ENCODE data around the gene OBI1.
"Not testable (repeated sequence)": the region's sequence is repeated elsewhere in the genome, so short reads cannot be mapped to it uniquely, and the experiment has no call there.

Gene OBI1

DNA sequence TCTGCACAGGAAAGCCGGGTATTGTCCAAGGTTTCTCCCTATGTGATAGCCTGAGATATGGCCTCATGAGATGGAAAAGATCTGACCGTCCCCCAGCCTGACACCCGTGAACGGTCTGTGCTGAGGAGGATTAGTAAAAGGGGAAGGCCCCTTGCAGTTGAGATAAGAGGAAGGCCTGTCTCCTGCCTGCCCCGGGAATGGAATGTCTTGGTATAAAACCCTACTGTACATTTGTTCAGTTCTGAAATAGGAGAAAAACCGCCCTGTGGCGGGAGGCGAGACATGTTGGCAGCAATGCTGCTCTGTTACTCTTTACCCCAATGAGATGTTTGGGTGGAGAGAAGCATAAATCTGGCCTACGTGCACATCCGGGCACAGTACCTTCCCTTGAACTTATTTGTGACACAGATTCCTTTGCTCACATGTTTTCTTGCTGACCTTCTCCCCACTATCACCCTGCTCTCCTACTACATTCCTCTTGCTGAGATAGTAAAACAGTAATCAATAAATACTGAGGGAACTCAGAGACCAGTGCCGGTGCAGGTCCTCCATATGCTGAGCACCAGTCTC, 11.8 kb downstream of the OBI1 start:
- DNase-seq (ENCODE audit: low read depth in 2 of 2), result not testable (repeated sequence)

DNA sequence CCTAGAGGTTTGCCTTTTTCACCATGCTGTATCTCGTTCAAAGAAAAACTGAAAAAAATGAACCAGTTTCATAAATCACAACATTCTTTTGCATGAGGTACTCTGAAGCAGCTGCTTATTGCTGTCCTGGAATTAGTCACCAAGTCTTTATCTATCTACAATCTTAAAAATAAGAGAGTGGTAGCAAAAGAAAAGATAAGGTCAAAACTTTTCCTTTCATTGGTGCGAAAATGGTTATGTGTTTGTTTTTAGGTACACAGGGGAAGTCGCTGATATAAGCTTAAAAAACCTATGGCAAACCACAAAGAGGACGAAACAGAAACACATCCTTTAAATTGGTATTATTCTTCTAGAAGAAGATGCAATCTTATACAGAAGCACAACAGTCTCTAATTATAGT, 20.7 kb downstream of the OBI1 start:
- no peak for DNase-seq (ENCODE audit: low read depth in 2 of 2)

- no peak for DNase-seq (ENCODE audit: low read depth in 2 of 2)
These were observed 22.5 kb downstream of the OBI1 start for GRCh38 chr13:78636495-78636894.

- no peak for DNase-seq (ENCODE audit: low read depth in 2 of 2)
These were observed 26.0 kb downstream of the OBI1 start for GRCh38 chr13:78632996-78633395.

DNA sequence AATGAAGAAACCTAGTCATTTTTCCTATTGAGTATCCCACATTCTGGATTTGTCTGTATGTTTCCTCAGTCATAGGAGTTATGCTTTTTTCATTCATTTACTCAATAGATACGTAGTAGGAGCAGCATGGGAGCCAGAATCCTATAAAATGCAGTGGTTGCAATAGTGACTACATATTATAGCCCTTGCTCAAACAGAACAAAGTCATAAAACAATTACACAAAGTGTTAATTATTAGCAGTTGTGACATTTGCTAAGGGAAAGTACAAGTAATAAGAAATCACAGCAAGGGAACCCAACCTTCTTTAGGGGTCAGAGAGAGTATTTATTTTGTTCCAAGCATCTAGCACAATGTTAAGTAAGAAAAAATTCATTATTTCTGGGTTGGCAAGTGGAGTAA, 27.9 kb downstream of the OBI1 start:
- no peak for DNase-seq (ENCODE audit: low read depth in 2 of 2)

GRCh38 chr13:78630511-78630910, 28.4 kb downstream of the OBI1 start:
- no peak for DNase-seq (ENCODE audit: low read depth in 2 of 2)

DNA sequence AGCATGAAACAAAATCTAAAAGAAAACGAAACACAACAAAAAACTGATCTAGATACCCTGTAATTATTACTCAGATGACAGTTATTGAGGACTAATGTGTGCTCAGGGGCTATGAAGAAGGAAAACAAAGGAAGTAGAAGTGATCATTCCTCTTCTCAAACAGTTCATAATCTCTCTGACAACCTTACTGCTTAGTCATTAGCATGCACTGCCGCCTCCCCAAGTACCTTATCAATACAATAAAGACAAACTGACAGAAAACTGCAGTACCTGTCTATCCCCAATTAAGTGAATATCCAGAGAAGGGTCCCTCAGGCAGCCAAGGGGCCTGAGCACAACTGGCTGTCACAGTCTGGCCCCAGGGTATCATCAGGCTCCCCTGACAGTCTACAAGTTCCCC, 33.6 kb downstream of the OBI1 start:
- no peak for DNase-seq (ENCODE audit: low read depth in 2 of 2)

- DNase-seq (ENCODE audit: low read depth in 2 of 2), result no peak
These were observed 35.8 kb downstream of the OBI1 start for GRCh38 chr13:78623132-78623531.

DNA sequence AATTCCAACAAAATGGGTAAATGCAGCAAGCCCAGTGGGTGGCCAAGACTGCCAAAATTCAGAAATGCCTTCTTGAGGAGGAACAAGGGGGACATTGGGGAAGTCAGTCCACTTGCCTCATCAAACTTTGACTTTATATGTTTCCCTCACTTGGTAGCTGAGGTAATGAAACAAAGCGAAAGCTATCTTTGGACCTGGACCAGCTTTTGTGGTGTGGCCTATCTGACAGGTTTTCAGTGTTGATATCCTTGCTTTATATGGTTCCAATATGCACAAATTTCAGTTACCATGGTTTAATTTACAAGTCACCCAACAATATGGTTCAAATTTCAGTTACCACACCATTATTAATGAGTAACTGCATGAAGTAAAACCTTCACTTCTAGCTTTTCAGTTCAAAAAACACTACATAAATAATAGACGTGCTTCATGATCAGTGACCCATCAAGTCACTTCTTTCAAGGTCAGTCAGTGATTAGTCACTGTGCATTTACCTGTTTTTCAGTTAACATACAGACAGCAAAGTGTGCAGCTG, 38.0 kb downstream of the OBI1 start:
- DNase-seq (ENCODE audit: low read depth in 2 of 2), result no peak

- no peak for DNase-seq (ENCODE audit: low read depth in 2 of 2)
These were observed 40.5 kb downstream of the OBI1 start for GRCh38 chr13:78618411-78618810.

GRCh38 chr13:78611040-78611439, 47.9 kb downstream of the OBI1 start:
- DNase-seq (ENCODE audit: low read depth in 2 of 2), result no peak

GRCh38 chr13:78610381-78610883, 48.5 kb downstream of the OBI1 start:
- DNase-seq (ENCODE audit: low read depth in 2 of 2), result no peak

- DNase-seq (ENCODE audit: low read depth in 2 of 2), result no peak
These were observed 49.3 kb downstream of the OBI1 start for GRCh38 chr13:78609464-78610205.

DNA sequence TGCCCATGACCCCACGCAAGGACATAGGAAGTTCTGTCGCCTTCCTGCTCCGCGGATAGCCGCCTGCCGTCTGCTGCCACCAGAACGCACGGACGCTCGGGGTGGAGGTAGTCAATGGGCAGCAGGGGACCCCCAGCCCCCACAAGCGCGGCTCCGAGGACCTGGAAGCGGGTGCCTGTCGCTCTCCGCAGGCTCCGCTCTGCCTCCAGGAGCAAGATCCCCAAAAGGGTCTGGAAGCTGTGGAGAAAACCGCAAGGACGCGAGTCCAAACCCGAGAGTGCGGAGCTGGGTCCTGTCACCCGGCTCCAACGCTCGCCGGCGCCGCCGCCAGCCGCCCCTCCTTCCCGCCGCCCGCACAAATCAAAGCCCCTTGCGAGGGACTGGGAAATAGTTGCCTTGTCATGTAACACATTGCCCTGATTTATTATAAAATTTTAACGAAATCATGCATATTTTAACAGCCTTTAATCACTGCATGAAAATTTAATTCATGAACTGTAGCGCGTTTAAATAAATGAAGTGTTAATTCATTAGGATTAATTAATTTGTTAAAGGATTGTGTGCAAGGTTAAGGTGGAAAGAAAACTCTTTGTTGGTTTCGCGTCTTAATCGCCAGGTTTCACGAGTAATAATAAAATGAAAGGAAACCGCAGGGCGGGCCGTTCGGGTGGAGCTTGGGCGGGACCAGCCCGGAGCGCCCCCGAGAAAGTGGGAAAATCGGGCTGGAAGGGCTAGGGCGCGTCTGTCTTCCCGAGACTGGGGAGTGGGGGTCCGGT, 50.1 kb downstream of the OBI1 start:
- DNase-seq (ENCODE audit: low read depth in 2 of 2), result no peak

DNA sequence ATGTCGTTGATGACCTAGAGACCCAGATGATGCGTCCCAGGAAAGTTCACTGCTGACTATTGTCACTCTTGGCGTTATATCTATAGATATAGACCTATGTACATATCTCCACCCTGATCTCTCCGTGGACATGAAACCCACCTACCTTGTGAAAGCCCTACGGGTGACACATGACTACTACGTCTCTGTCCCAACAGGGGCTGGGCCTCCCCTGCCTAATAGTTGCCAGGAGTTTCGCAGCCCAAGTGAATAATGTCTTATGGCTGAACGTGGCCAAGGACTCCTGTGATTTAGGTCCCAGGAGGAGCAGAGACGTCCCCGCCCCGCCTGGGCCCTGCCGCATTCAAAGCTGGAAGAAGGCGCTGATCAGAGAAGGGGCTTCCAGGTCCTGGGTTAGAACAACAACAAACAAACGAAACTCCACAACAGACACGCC, 50.7 kb downstream of the OBI1 start:
- no peak for DNase-seq (ENCODE audit: low read depth in 2 of 2)

- DNase-seq (ENCODE audit: low read depth in 2 of 2), result no peak
These were observed 51.3 kb downstream of the OBI1 start for GRCh38 chr13:78607409-78608251.

DNA sequence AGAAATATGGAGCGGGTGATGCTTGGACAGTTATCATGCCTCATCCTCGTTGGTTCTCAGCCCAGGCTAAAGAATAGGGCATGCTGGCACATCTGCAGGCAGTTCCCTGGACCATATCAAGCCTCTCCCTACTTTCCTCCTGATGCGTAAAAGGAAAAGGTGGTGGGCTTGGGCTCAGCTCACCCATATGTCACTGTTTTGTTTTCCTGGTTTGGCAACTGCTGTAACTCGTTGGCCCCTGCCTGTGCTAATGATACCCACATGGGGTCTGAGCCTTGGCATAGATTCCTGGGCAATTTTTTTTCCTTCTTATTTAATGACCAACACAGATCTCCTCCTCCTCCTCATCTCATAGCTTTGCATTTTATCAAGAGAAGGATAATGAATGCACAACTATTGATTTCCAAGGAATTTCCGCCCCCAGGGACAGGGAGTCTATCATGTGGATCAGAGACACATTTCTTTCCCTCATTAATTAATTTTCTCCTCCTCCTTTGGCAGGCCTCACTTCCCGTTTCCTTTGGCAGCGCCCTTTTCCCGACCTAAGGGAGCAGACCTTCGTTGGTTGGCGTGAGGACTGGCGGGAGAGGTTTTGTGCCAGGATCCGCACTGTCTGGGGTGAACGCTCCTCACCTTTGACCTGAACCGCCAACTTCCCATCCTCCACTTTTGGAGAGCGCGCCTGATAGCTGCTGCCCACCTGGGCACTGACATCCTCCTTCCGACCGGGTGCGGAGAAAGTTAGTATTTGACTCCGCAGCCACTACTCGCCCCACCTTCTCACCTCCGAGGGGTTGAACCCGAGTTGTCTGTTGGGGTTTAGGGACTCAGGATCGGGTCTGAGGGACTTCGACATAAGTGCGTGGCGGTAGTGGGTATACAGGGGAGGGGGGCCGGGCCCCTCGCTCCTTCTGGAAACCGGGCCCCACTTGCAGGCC, 52.2 kb downstream of the OBI1 start:
- DNase-seq (ENCODE audit: low read depth in 2 of 2), result no peak

DNA sequence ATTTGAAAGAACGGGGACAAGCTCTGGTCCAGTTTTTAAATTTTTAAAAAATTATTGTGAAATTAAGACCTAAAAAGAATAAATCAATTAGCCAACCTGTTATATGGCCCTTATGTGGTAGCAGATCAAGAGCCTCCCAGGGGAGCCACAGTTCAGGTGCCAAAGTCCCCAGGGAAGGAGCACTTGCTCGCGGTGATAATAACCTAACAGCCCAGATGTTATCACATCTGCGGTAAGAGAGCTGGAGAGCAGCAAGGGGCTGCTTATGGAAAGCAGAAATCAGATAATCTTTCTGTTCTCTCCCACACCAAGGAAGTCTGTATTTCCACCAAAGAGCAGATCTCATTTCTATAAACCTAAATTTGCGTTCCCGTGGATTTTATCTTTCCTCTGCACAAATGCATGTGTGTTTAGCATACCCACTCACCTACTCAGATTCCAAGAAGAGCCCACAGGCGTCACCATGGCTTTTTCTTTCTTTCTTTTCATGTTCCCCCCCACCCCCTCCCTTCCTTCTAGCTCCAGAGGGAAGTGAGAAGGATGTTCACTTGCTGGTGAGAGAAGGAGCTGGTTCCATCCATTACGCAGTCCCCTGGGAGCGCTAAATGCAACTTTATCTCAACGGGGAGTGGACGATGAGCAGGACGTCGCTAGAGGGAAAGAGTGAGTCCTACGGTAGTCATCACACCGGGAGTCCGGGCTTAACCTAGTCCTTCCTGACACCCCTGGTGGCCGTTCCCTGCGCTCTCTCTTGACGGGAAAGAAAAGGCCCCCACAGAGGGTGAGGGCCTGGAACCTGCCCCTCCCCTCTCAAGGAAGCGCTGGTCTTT, 54.0 kb downstream of the OBI1 start:
- DNase-seq (ENCODE audit: low read depth in 2 of 2), result no peak

GRCh38 chr13:78603240-78603957, 55.6 kb downstream of the OBI1 start, which contains the start of gene POU4F1:
Gene POU4F1 (minus strand): TSS chr13:78603552. CDS start chr13:78603326, 226 bp downstream.
- DNase-seq (ENCODE audit: low read depth in 2 of 2), result peak; percentile 39 to 59
